Retinal pigment epithelial cell (primary cell): ENCODE data around the gene RAB13.
"Not testable (repeated sequence)": the region's sequence is repeated elsewhere in the genome, so short reads cannot be mapped to it uniquely, and the experiment has no call there.

Experiments used
- DNase-seq: peaks from one replicate; pipeline ENCODE4 v3.0.0-alpha.2; 2010; ENCODE audit warnings: low read depth
- H3K4me3 ChIP-seq: 2 replicates; pipeline ENCODE4 v1.5.1; 2011; ENCODE audit warnings: mild to moderate bottlenecking, low read length, control low read depth, moderate library complexity
- CTCF ChIP-seq: conservative IDR thresholded peaks from 2 replicates; pipeline ENCODE4 v1.5.1; 2011; ENCODE audit warnings: low read depth, low read length, control low read depth, inconsistent platforms

Gene RAB13

GRCh38 chr1:153985941-153986761 lies at the start of gene RAB13:
Gene RAB13, minus strand, starts transcription at chr1:153986339. Its CDS starts 103 bp downstream, at chr1:153986236.
- peak within 1 kb of the TSS; percentile 87 for H3K4me3 ChIP-seq
- no peak for TF ChIP-seq CTCF
- no peak for DNase-seq

GRCh38 chr1:154033697-154034096 lies 47.6 kb upstream of the RAB13 start:
- not testable (repeated sequence) for DNase-seq, H3K4me3 ChIP-seq

- H3K4me3 ChIP-seq: no peak overlapping the region
- no peak for TF ChIP-seq CTCF
- no peak for DNase-seq
Measured at GRCh38 chr1:154019940-154020339, 33.8 kb upstream of the RAB13 start.

- no peak for DNase-seq
- no peak for TF ChIP-seq CTCF
- H3K4me3 ChIP-seq: no peak overlapping the region
Measured at GRCh38 chr1:154019269-154019668, 33.1 kb upstream of the RAB13 start.

- DNase-seq: no peak
- H3K4me3 ChIP-seq: no peak overlapping the region
- no peak for TF ChIP-seq CTCF
Measured at GRCh38 chr1:154014154-154014907, 28.2 kb upstream of the RAB13 start.

GRCh38 chr1:154012543-154012942 lies 26.4 kb upstream of the RAB13 start:
- not testable (repeated sequence) for H3K4me3 ChIP-seq, DNase-seq

- TF ChIP-seq CTCF: no peak
- no peak overlapping the region for H3K4me3 ChIP-seq
- DNase-seq: no peak
Measured at GRCh38 chr1:154012129-154012528, 26.0 kb upstream of the RAB13 start.

- TF ChIP-seq CTCF: no peak
- no peak overlapping the region for H3K4me3 ChIP-seq
- DNase-seq: no peak
Measured at GRCh38 chr1:154006136-154006535, 20.0 kb upstream of the RAB13 start.
